Skeletal muscle satellite cell (primary cell): ENCODE measurements around the gene SORBS1. TPM values are rescaled to one million over a fixed set of nuclear protein-coding genes. Genes with fewer than 3 reads are reported as not detected.

Experiments
- H3K27me3 ChIP-seq: 2 replicates; pipeline ENCODE4 v1.7.0; 2013; ENCODE audit warnings: low read length; ENCODE audit not compliant: control insufficient read depth, insufficient read depth
- H3K36me3 ChIP-seq: 2 replicates; pipeline ENCODE4 v1.7.0; 2013; ENCODE audit warnings: mild to moderate bottlenecking, control low read depth, low read length; ENCODE audit not compliant: insufficient read depth
- H3K4me1 ChIP-seq: 2 replicates; pipeline ENCODE4 v1.7.0; 2013; ENCODE audit warnings: low read length; ENCODE audit not compliant: control insufficient read depth, insufficient read depth
- H3K4me2 ChIP-seq: 2 replicates; pipeline ENCODE4 v1.7.0; 2013; ENCODE audit warnings: mild to moderate bottlenecking, low read length
- H3K4me3 ChIP-seq: 2 replicates; pipeline ENCODE4 v1.7.0; 2013; ENCODE audit warnings: low read length
- H3K9ac ChIP-seq: 2 replicates; pipeline ENCODE4 v1.7.0; 2013; ENCODE audit warnings: mild to moderate bottlenecking, low read depth, low read length, moderate library complexity
- H3K9me3 ChIP-seq: replicated peaks from 2 replicates; pipeline ENCODE4 v1.7.0; 2013; ENCODE audit warnings: mild to moderate bottlenecking, control low read depth, low read length
- total RNA-seq: library from RNA; depleted of rRNA; stranded (reverse); fragments of >200 nt; gene quantifications from 2 replicates; pipeline ENCODE4 v1.2.3, GENCODE V29; 2012; rRNA removed

The SORBS1 gene
- total RNA-seq: 0.25 and 3.1 TPM in 2 replicates

GRCh38 chr10:95561177-95561863, at the start of gene SORBS1:
Gene SORBS1 (minus strand): TSS chr10:95561371. CDS start chr10:95441135, 120,236 bp downstream.
- Histone ChIP-seq H3K4me1 (peaks cover 5% of the 10 kb centered on the region), H3K9me3 (no peaks in the 10 kb centered on the region), H3K36me3 (no peaks in the 10 kb centered on the region), H3K9ac (peak within 1 kb of the TSS; percentile 79), H3K4me2 (peak within 1 kb of the TSS; percentile 85), H3K4me3 (peak within 1 kb of the TSS; percentile 96), H3K27me3 (peaks cover 11% of the 10 kb centered on the region)

DNA sequence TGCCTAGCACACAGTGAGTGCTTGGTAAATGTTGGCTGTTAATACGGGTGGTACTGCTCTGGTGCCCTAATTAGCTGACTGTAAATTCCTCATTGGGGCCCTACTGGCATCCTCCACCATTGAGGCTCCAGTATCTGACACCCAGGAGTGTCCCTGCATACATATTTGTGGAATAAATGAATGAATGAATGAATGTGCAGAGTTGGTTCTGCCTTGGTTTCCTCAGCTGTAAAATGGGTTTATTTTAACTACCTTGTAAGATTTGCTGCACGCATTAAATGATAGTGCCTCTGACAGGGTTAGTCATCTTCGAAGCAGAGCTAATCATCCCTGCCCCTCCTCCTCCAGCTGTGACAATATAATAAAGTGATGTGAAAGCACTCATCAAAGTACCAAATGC, 49.6 kb upstream of the SORBS1 start:
- H3K9me3 ChIP-seq: no peaks in the 10 kb centered on the region
- no peak overlapping the region for H3K9ac ChIP-seq
- peaks cover 91% of the 10 kb centered on the region for H3K36me3 ChIP-seq
- H3K27me3 ChIP-seq: no peaks in the 10 kb centered on the region
- no peak overlapping the region for H3K4me3 ChIP-seq
- no peak overlapping the region for H3K4me2 ChIP-seq
- H3K4me1 ChIP-seq: no peaks in the 10 kb centered on the region

GRCh38 chr10:95606922-95607321, 45.8 kb upstream of the SORBS1 start:
- no peak overlapping the region for H3K4me2 ChIP-seq
- no peaks in the 10 kb centered on the region for H3K4me1 ChIP-seq
- H3K36me3 ChIP-seq: peaks cover 60% of the 10 kb centered on the region
- H3K4me3 ChIP-seq: no peak overlapping the region
- no peak overlapping the region for H3K9ac ChIP-seq
- H3K27me3 ChIP-seq: no peaks in the 10 kb centered on the region
- H3K9me3 ChIP-seq: no peaks in the 10 kb centered on the region

DNA sequence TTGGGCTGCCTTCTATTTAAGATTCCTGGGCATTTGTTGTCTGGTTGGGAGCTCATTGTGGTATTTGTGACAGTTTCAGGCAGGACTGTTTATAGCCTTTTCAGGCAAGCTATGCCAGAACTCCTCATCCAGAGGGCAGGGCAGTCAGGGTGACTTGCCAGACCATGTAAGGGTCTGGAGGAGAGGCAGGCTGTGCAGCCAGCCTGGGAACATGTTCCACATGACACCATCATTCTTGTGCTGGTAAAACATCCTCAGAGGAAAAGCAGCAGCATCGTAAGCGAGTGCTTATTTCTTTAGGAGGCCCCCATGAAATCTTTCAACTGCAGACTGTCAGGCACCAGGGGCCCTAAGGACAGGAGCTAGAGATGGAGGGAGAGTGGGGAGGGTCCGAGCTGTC, 44.0 kb upstream of the SORBS1 start:
- H3K4me1 ChIP-seq: no peaks in the 10 kb centered on the region
- H3K4me3 ChIP-seq: no peak overlapping the region
- H3K27me3 ChIP-seq: no peaks in the 10 kb centered on the region
- no peak overlapping the region for H3K4me2 ChIP-seq
- no peaks in the 10 kb centered on the region for H3K9me3 ChIP-seq
- H3K36me3 ChIP-seq: peaks cover 44% of the 10 kb centered on the region
- H3K9ac ChIP-seq: no peak overlapping the region

DNA sequence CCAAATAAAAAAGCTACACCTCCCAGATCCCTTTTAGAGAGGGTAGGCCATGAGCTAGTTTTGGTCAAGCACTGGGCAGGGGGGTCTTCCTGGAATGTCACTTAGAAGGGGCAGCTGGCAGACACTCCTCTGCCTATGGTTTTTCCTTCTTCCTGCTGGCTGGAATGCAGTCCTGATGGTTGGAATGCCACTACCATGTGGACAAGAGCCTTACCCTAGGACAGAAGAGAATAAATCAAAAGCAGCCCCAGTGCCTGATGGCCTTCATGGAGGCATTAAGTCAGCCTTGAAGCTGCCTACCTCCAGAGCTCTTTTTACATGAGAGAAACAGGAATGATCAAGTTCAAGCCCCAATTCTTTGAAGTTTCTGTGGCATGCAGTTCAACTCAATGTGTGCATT, 43.5 kb upstream of the SORBS1 start:
- peaks cover 41% of the 10 kb centered on the region for H3K36me3 ChIP-seq
- no peak overlapping the region for H3K9ac ChIP-seq
- no peaks in the 10 kb centered on the region for H3K9me3 ChIP-seq
- H3K27me3 ChIP-seq: no peaks in the 10 kb centered on the region
- no peak overlapping the region for H3K4me2 ChIP-seq
- no peaks in the 10 kb centered on the region for H3K4me1 ChIP-seq
- no peak overlapping the region for H3K4me3 ChIP-seq

GRCh38 chr10:95602382-95602781, 41.2 kb upstream of the SORBS1 start:
- Histone ChIP-seq H3K27me3 (no peaks in the 10 kb centered on the region), H3K4me2 (no peak overlapping the region), H3K4me3 (no peak overlapping the region), H3K36me3 (peaks cover 21% of the 10 kb centered on the region), H3K4me1 (no peaks in the 10 kb centered on the region), H3K9ac (no peak overlapping the region), H3K9me3 (no peaks in the 10 kb centered on the region)

GRCh38 chr10:95601116-95601719, 40.0 kb upstream of the SORBS1 start:
- Histone ChIP-seq H3K4me1 (no peaks in the 10 kb centered on the region), H3K4me3 (no peak overlapping the region), H3K9me3 (no peaks in the 10 kb centered on the region), H3K4me2 (no peak overlapping the region), H3K36me3 (peaks cover 9% of the 10 kb centered on the region), H3K9ac (no peak overlapping the region), H3K27me3 (peaks cover 4% of the 10 kb centered on the region)

DNA sequence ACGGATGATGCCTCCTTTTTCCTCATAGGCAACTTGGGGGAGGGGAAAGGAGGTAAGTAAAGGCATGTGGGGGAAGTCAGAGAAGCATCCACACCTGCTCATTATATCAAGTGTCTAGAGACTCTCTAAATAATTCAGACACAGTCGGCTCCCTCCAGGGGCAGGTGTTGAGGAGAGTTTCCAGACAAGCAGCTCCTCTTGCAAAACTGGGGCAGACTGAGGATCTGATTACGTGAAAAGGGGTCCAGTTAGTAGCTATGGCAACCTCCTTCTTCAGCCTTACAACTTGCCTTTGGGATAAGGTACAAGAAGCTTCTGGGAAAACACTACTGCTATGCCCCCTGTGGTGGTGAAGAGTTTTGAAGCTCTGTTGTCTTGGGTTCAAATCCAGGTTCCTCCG, 39.0 kb upstream of the SORBS1 start:
- H3K9me3 ChIP-seq: no peaks in the 10 kb centered on the region
- H3K27me3 ChIP-seq: peaks cover 4% of the 10 kb centered on the region
- no peak overlapping the region for H3K9ac ChIP-seq
- no peak overlapping the region for H3K4me2 ChIP-seq
- no peaks in the 10 kb centered on the region for H3K4me1 ChIP-seq
- H3K36me3 ChIP-seq: peaks cover 2% of the 10 kb centered on the region
- no peak overlapping the region for H3K4me3 ChIP-seq

GRCh38 chr10:95597788-95598187, 36.6 kb upstream of the SORBS1 start:
- no peak overlapping the region for H3K4me2 ChIP-seq

DNA sequence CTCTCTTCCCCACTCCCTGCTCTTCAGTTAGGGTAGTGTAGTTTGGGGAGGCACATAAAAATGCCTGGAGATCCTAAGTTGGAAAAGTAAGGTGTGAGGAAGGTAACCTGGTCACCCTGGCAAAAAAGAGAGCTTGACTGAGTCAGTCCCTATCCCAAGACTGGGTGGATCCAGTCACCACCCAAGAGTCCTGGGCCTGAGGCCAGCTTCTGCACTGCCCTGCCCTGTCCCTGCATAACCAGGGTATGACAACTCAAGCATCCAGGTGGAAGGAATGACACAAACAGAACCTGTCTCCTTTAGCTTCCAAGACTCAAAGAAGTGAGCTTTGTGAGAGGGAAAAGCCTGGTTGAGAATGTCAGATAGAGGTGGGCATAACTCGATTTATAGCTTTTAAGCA, 26.9 kb upstream of the SORBS1 start:
- H3K9me3 ChIP-seq: no peaks in the 10 kb centered on the region
- no peaks in the 10 kb centered on the region for H3K4me1 ChIP-seq
- no peak overlapping the region for H3K4me3 ChIP-seq
- H3K4me2 ChIP-seq: no peak overlapping the region
- H3K27me3 ChIP-seq: peaks cover 11% of the 10 kb centered on the region
- no peak overlapping the region for H3K9ac ChIP-seq
- no peaks in the 10 kb centered on the region for H3K36me3 ChIP-seq

More at GRCh38 chr10:95597788-95598187, 36.6 kb upstream of the SORBS1 start:
- Histone ChIP-seq H3K9ac (no peak overlapping the region), H3K36me3 (no peaks in the 10 kb centered on the region), H3K9me3 (no peaks in the 10 kb centered on the region), H3K27me3 (peaks cover 4% of the 10 kb centered on the region), H3K4me3 (no peak overlapping the region), H3K4me1 (no peaks in the 10 kb centered on the region)

- no peaks in the 10 kb centered on the region for H3K36me3 ChIP-seq
- no peak overlapping the region for H3K4me3 ChIP-seq
- no peak overlapping the region for H3K9ac ChIP-seq
- no peak overlapping the region for H3K4me2 ChIP-seq
- no peaks in the 10 kb centered on the region for H3K9me3 ChIP-seq
- peaks cover 20% of the 10 kb centered on the region for H3K27me3 ChIP-seq
- no peaks in the 10 kb centered on the region for H3K4me1 ChIP-seq
Observed at GRCh38 chr10:95579835-95580535, 18.8 kb upstream of the SORBS1 start.
